ENCODE measurements around the gene LCE1F. TPM values are rescaled to one million over a fixed set of nuclear protein-coding genes. Genes with fewer than 3 reads are reported as not detected.

The LCE1F gene
- total RNA-seq, 2 experiments from 2014 or later = not detected

DNA sequence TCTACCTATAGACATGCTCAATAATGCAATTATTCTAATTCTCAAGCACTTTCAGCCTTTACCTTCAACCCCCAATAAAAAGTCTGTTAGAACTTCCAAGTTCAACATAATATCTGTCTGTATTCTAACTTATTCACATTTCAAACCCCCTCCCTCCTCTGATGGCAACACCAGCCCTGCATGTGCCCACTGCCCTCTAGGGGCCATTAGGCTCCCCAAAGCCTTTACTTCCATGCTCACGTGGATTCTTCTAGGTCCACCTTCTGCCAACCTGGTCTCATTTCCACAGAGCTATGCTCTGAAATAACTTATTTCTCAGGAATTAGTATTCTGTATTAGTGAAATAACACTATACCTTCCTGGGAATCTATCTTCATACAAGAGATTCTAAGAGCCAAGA lies 39.3 kb upstream of the LCE1F start:
- Histone ChIP-seq H3K27ac (ENCODE audit: low read depth in 1 of 2, low read length in 2 of 2) (no peak overlapping the region), H3K4me3 (ENCODE audit: low read length) (no peak overlapping the region), H3K36me3 (ENCODE audit: insufficient read depth, low read length) (no peaks in the 10 kb centered on the region), H3K9me3 (ENCODE audit: control insufficient read depth in 1 of 2, insufficient read depth in 1 of 2, low read length in 2 of 2) (no peaks in the 10 kb centered on the region), H3K4me1 (ENCODE audit: insufficient read depth, low read length) (no peaks in the 10 kb centered on the region), H3K27me3 (ENCODE audit: control insufficient read depth in 1 of 2, insufficient read depth in 2 of 2, low read length in 2 of 2) (peaks cover 6 to 9% of the 10 kb centered on the region in 2 experiments)
- ChIA-PET POLR2A (no interaction called here), CTCF (no interaction called here)
- peaks cover 46% of the 10 kb centered on the region for H3K27me3 Mint-ChIP-seq
- no peaks in the 10 kb centered on the region for H3K36me3 Mint-ChIP-seq (ENCODE audit: low read depth)
- H3K4me1 Mint-ChIP-seq (ENCODE audit: low read depth) = no peaks in the 10 kb centered on the region
- no peak for TF ChIP-seq CTCF (IDR thresholded peaks at IDR 0.05)
- DNase-seq = no peak
- H3K27ac Mint-ChIP-seq = no peak overlapping the region
- intact Hi-C loops (cut with DNase I, micrococcal nuclease) = no loop called here
- no peaks in the 10 kb centered on the region for H3K9me3 Mint-ChIP-seq
- no peak for ATAC-seq (ENCODE audit: poor library complexity)
- no peak overlapping the region for H3K4me3 Mint-ChIP-seq

- Mint-ChIP-seq H3K36me3 (ENCODE audit: low read depth) (no peaks in the 10 kb centered on the region), H3K4me1 (ENCODE audit: low read depth) (no peaks in the 10 kb centered on the region), H3K27me3 (peaks cover 56% of the 10 kb centered on the region), H3K4me3 (no peak overlapping the region), H3K27ac (no peak overlapping the region), H3K9me3 (no peaks in the 10 kb centered on the region)
- DNase-seq = no peak
- Histone ChIP-seq H3K36me3 (ENCODE audit: insufficient read depth, low read length) (no peaks in the 10 kb centered on the region), H3K4me3 (ENCODE audit: low read length) (no peak overlapping the region), H3K4me1 (ENCODE audit: insufficient read depth, low read length) (no peaks in the 10 kb centered on the region), H3K27me3 (ENCODE audit: control insufficient read depth in 1 of 2, insufficient read depth in 2 of 2, low read length in 2 of 2) (peaks cover 0 to 9% of the 10 kb centered on the region in 2 experiments), H3K9me3 (ENCODE audit: control insufficient read depth in 1 of 2, insufficient read depth in 1 of 2, low read length in 2 of 2) (no peaks in the 10 kb centered on the region), H3K27ac (ENCODE audit: low read depth in 1 of 2, low read length in 2 of 2) (no peak overlapping the region)
- intact Hi-C loops (cut with DNase I, micrococcal nuclease) = no loop called here
- ChIA-PET POLR2A (no interaction called here), CTCF (no interaction called here)
- no peak for TF ChIP-seq CTCF (IDR thresholded peaks at IDR 0.05)
- ATAC-seq (ENCODE audit: poor library complexity) = no peak
Observed at GRCh38 chr1:152737997-152738396, 36.9 kb upstream of the LCE1F start.

DNA sequence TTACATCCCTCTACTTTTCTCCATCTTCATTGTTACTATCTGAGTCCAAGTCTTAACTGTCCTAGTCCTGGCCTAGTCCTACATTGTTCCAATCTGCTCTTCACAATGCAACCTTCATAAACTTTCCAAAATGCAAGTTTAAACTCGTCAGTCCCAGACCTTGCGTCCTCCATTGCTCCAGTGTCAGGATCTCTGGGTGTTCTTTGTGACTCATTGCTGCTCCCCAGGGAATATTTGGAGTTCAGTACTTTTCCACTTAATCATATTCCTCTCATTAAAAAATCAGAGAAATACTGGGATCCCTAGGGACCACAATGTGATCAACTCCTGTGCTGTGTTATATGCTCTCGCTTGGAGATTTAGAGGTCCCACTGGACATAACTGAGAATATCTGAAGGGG lies 35.1 kb upstream of the LCE1F start:
- Mint-ChIP-seq H3K27ac (no peak overlapping the region), H3K36me3 (ENCODE audit: low read depth) (no peaks in the 10 kb centered on the region), H3K4me3 (no peak overlapping the region), H3K27me3 (peaks cover 54% of the 10 kb centered on the region), H3K4me1 (ENCODE audit: low read depth) (no peaks in the 10 kb centered on the region), H3K9me3 (no peaks in the 10 kb centered on the region)
- Histone ChIP-seq H3K4me1 (ENCODE audit: insufficient read depth, low read length) (no peaks in the 10 kb centered on the region), H3K27me3 (ENCODE audit: control insufficient read depth in 1 of 2, insufficient read depth in 2 of 2, low read length in 2 of 2) (peaks cover 0 to 14% of the 10 kb centered on the region in 2 experiments), H3K4me3 (ENCODE audit: low read length) (no peak overlapping the region), H3K9me3 (ENCODE audit: control insufficient read depth in 1 of 2, insufficient read depth in 1 of 2, low read length in 2 of 2) (peaks cover 0 to 4% of the 10 kb centered on the region in 2 experiments), H3K36me3 (ENCODE audit: insufficient read depth, low read length) (no peaks in the 10 kb centered on the region), H3K27ac (ENCODE audit: low read depth in 1 of 2, low read length in 2 of 2) (no peak overlapping the region)
- ChIA-PET POLR2A (no interaction called here), CTCF (no interaction called here)
- TF ChIP-seq CTCF (IDR thresholded peaks at IDR 0.05) = no peak
- intact Hi-C loops (cut with DNase I, micrococcal nuclease) = no loop called here
- ATAC-seq (ENCODE audit: poor library complexity) = no peak
- DNase-seq = no peak

Measured in CD4-positive, alpha-beta T cell (primary cell).